HG03442 (cell line): ENCODE measurements around the gene LY6G6C.
"Not testable (repeated sequence)": the region's sequence is repeated elsewhere in the genome, so short reads cannot be mapped to it uniquely, and the experiment has no call there.

ENCODE experiments used
- ATAC-seq: cut with Tn5 transposase; IDR thresholded peaks from one replicate; pipeline ENCODE4 v1.9.1; 2021; ENCODE audit warnings: mild to moderate bottlenecking, moderate library complexity; ENCODE audit not compliant: unreplicated experiment

LY6G6C gene

DNA sequence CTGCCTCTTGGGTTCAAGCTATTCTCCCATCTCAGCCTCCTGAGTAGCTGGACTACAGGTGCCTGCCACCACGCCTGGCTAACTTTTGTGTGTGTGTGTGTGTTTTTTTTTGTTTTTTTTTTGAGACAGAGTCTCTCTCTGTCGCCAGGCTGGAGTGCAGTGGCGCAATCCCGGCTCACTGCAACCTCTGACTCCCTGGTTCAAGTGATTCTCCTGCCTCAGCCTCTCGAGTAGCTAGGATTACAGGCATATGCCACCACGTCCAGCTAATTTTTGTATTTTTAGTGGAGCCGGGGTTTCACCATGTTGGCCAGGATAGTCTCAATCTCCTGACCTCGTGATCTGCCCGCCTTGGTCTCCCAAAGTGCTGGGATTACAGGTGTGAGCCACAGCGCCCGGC, 12.4 kb downstream of the LY6G6C start:
- ATAC-seq, result not testable (repeated sequence)

DNA sequence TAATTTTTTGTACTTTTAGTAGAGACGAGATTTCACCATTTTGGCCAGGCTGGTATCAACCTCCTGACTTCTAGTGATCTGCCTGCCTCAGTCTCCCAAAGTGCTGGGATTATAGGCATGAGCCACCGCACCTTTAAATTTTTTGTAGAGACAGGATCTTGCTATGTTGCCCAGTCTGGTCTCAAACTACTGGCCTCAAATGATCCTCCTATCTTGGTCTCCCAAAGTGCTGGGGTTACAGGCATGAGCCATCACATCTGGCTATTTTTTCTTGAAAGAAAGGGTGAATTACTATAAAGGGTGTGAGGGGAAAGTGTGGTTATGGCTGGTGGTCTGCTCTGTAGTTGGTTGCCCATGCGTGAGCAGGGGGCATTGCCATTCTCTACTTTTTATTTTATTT, 13.3 kb downstream of the LY6G6C start:
- no peak for ATAC-seq

DNA sequence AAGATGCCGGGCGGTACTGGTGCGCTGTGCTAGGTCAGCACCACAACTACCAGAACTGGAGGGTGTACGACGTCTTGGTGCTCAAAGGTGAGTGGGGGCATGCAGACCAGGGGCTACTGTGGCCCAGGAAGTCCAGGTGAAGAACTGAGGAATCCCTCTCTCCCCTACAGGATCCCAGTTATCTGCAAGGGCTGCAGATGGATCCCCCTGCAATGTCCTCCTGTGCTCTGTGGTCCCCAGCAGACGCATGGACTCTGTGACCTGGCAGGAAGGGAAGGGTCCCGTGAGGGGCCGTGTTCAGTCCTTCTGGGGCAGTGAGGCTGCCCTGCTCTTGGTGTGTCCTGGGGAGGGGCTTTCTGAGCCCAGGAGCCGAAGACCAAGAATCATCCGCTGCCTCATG, 13.8 kb downstream of the LY6G6C start:
- ATAC-seq, result no peak

DNA sequence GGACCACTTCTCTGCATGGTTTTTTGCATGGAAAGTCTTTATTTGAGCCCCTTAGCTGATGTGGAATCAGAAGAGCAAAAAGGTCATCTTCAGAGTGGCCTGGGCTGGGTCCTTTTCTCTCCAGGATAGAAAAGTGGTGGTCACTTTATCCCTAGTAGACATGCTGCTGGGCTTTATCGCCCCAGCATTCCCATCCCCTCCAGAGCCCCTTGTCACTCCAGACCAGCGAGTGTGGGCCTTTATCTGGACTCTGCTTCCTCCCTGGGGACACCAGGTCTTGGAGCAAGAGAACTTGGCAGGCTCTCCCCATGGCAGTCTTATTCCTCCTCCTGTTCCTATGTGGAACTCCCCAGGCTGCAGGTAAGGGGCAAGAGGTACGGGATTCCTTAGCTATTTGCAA, 14.9 kb downstream of the LY6G6C start, which contains the start of gene LY6G6F:
Gene LY6G6F (plus strand): TSS at position 268 of the 400 bp plus-strand sequence. CDS start 41 bp downstream, at position 309.
- no peak for ATAC-seq

DNA sequence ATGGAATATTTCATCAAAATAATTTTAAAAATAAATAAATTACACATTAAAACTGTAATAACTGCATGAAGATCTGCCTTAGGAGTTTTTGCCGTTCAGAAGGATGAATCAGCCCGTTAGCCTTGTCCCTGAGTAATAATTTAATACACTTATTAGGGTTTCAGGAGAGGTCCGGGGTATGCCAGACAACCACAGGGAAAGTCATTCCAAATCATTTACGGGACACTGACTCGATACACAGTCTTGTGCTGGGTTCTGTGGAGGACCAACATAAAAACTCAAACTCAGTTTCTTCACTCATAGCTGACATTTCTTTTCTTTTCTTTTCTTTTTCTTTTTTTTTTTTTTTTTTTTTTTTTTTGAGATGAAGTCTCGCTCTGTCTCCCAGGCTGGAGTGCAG, 15.6 kb downstream of the LY6G6C start:
- ATAC-seq, result no peak

DNA sequence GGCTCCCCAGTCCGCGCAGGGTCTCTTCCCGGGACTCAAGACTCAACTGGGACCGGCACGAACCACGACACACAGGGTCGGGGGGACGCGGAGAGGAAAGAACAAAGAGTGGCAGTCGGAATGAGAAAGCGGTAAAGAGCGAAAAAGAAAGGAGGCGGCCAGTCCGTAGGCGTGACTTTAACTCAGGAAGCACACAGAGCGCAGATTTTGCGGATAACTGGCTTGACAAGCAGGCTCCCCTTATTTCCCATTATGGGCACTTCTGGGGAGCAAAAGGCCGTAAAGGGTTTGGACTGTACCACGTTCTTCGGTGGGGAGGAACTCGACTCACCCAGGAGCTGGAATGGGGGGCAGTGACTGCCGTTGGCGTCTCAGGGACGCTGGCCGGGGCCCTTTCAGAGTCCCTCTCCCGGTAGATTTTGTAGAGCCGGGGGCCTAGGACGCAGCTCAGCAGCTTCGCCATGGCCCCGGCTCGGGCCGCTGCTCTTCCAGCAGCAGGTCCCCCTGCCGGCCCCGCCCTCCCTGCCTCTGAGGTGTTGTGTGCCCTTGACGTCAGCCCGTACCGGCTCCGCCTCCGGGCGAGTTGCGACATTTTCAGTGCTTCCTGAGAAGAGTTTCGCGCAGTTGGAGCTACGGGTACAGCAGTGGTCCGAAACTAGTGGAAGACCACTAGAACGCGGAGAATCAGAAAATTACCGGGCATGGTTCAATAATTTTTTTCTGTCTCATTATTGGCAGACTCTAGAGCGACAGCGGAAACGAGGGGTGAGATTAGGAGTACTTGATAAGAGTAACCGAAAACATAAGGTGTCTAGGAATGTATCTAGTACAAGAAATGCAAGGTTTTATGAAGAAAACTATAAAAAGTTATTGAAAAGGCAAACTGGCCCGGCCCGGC, 18.5 kb downstream of the LY6G6C start, which contains the start of gene ABHD16A:
Gene ABHD16A (minus strand): TSS at position 506 of the 898 bp plus-strand sequence. CDS start 43 bp downstream, at position 463.
- ATAC-seq, result peak; percentile 86

DNA sequence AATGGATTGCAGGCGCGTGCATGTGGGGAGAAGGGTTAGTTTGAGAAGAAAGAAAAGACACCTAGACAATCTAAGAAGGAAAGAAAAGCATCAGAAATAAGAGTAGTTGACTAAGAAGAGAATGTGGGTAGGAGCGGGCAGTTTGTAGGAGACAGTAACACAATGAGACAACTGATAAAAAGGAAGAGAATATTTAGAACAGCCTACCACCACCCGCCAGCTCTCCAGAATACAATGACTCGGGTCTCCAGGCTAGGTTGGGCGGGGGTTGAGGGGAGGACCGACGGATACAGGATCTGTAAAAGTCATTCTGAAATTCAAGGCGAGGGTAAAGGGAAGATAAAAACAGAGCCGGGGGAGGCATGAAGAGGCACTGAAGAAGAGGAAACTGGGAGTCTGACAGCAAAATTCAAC, 19.1 kb downstream of the LY6G6C start:
- no peak for ATAC-seq

DNA sequence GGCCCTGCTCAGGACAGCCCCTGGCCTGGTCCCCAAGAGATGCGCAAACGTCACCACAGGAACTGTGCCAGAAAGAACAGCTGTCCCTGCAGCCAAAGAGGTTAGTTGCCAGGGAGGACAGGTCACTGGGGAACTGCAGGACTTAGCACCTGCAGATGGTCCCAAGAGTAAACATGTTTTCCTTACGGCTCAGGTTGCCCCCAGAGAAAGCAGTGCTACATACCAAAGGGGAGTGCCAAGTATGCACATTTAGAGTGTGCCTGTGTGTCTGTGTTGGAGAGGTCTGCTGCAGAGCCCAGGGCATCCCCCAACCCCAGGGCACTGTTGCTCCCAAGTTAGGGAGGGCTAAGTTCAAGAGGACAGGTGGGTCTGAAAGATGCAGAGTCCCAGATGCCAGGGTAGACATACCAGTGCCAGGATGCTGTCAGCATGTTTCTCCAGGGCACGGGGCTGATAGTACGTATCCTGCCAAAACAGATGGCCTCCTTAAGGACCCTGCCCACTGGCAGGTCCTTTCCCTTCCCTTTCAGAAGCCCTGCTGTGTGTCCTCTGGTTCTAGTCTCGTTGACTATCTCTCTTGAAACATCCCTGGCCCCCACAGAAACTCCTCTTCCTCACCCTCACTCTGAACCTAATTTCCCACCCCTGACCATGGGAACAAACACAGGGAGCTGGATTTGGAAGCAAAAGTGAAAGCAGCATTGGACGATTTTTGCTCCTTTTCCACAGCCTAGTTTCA, 19.7 kb downstream of the LY6G6C start:
- no peak for ATAC-seq

DNA sequence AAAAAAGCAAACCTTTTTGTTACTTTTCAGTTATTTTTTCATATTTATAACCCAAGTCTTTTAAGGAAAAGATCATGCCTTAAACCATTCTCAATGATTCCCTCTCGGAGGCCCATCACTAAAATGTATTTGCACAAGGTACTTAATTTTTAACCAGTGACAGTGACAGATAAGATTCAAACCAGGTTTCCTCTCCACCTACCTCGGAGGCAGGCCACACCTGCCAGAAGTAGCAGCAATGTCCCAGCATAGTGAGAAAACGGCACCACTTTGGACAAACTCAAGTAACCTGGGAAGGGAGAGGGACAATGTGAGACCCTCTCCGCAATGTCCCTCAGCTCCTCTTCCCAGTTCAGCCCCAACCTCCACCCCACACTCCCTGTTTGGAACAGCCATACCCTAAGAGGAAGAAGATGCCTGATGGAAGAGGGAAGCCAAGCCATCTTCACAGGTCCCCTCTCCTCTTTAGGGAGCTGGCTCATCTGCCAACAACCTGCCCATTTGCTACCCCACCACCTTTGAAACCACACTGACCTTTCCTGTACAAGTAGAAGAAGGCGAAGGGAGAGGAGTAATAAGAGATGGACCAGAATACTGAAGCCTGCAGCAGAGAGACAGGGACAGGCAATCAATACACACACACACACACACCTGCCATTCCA, 20.7 kb downstream of the LY6G6C start:
- no peak for ATAC-seq

DNA sequence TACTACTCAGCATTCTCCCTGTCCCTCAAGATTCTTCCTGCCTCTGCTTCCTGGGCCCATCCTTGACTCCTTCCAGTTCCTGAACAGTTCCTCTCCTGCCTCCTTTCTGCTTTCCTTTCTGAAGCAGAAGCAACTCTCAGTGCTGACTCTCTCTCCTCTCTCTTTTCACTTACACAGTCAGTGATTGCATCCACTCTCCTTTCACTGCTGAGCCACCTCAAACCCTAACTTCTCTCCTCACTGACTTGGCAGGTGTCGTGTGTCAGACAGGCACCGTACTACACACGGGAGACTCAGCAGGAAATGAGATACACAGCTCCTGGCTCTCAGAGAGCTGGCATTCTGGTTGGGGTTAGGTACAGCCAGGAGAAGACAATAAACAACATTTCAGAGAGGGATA, 24.0 kb downstream of the LY6G6C start:
- ATAC-seq, result no peak

DNA sequence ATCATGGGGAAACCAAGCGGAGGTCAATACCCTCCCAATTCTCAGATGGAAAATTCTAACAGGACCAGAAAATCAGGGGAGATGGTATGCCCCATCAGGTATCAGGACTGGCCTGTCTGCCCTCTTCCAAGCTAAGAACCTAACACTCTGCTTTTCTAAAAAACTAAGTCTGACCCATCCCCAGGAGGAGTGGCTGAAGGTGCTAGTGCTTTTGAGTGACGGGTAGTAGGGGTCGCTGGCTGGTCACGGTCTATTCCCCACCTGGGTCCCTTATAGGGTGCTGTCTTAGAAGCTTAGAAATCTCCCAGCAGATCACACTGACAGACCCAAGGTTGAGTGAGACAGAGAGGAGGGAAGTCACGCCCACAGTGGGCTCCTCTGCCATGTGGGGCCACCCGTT, 28.0 kb downstream of the LY6G6C start:
- ATAC-seq, result no peak

DNA sequence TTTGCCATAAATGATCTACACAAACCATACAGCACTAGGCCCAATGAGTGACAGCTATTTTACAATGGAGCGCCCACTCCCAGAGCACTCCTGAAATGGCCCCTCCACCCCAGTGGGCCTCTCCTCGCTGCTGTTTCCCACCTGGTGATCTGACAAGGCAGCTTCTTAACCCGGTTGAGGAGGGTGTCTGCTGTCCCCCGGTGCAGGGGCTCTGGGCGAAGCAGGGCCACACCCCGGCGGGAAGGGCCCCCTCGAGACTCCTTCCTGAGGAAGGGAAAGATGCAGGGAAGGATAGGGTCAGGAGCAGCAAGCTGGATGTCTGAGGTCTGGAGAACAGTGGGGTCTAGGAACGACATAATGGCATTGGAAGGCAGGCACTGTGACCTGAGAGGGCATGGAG, 28.7 kb downstream of the LY6G6C start:
- ATAC-seq, result no peak

DNA sequence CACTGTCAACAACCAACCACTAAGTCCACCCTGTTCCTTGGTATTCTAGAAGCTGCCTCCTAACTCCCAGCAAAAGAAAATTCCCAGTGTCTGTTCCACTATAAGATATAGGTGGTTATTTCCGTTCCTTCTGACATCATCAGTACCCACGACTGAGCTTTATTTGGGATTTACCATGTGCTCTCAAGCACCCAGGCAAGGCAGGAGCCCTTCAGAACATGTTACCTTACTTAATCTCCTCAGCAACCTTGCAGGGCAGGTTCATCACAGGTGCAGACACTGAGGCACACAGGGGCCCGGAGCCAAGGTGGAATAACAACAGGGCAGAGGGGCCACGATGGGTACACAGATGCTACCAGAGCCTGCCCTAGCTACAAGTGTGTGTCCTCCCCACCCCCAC, 29.2 kb downstream of the LY6G6C start:
- no peak for ATAC-seq

DNA sequence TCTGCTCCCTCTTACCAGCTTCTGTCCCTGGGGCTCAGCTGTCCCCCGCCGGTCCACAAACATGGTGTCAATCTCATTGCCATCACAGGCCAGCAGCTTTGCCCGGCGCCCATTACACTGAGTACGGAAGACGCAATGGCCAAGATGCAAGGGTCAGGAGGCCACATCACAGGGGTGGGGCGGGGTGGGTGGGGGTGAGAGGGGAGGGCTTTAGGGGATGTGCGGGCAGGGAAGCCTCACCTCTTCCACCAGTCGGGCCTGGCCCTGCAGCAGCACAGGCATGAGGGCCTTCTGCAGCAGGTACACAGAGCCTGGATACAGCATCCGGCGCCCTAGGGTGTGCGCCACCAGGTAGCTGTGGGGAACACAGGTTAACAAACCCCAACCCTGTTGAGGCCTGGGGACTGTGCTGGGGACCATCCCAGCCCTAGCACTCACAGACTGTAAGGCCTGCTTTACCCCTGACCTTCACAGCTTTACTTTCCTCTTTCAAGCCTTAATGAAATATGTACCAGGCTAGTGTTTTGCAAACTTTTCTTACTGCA, 29.9 kb downstream of the LY6G6C start:
- ATAC-seq, result no peak

DNA sequence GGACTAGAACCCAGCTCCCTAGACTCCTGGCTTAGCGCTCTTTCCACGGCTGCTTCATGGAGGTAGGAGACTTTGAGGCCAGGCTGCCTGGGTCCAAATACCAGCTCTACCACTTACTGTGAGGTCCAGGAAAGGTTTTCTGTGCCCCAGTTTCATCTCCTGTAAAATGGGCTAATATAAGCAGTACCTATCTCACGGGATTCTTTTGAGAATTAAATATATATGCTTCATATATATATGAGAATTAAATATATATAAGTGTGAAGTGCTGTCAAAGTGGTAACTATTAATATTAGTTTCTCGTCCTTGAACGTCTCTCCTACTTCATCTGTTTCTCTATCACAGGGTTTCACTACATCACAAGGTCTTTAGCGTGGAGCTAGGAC, 30.5 kb downstream of the LY6G6C start:
- ATAC-seq, result no peak

DNA sequence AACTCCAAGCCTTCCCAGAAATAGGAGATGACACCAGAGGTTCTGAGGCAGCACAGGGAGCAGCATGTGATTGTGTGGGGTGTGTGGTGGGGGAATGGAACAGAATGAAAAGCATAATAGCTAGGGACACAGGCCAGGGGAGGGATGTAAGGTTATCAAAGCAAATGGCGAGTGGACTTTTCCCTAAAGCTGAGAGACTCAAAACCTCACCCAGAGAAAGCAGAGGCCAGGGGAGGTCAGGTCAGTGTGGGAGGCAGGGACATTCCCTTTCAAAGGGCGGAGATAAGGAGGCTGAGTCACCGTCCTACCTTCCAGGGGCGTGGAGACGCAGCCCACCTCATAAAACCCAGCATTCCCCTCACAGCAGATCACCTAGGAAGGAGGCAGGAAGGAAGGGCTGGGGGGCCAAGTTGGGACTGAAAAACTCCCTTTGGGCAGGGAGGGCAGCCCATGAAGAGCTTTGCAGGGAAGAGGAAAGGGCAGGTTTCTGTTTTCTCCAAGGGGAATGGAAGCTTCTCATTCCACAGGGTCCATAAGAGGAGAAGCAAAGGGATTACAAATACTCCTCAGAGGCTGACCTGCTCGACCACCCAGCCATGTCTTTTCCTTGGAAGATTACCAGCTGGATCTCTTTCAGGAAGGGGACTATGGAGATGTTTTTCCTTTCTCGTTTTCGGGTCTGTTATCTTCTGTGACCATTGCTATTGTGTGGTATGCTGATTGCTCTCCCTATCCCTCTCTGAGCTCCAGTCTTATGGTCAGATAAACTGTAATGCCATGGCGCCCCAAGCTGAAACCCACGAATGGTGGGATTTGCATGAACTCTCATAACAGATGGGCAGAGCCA, 31.1 kb downstream of the LY6G6C start:
- no peak for ATAC-seq

DNA sequence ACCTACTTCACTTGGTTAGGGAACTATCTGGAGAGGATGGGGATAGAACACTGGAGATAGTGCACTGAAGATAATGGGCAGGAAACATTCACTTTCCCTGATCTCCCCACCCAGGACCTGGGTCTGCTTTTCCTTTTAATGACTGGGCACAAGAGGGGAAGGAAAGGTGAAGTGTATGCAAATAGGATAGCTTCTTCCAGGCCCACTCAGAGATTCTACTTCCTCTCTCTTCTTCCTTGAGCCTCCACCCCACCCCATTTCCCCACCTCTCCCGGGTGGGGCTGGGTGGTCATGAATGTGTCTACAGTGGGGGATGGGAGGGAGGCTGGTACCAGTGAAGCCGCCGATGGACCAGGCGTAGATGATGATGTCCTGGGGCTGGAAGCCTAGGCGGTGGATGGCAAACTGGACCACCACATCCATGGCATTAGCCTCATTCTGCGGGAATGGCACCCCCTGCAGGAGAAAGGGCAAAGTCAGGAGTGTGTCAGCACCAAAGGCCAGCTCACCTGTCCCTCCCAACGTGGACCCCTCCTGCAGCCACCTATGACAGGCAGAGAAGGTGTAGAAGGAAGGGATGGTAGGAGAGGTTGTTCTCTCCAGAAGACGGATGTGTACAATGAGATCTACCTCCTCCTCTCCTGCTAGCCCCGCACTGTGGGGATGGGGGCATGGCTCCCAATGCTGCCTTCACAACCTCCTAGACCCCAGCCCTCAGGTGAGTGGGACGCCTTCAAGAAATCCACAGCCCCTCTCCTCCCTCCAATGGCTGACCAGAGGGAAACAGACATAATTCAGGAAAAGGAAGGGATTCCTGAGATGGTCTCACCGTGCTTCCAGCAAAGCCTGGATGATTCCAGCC, 32.1 kb downstream of the LY6G6C start:
- no peak for ATAC-seq

DNA sequence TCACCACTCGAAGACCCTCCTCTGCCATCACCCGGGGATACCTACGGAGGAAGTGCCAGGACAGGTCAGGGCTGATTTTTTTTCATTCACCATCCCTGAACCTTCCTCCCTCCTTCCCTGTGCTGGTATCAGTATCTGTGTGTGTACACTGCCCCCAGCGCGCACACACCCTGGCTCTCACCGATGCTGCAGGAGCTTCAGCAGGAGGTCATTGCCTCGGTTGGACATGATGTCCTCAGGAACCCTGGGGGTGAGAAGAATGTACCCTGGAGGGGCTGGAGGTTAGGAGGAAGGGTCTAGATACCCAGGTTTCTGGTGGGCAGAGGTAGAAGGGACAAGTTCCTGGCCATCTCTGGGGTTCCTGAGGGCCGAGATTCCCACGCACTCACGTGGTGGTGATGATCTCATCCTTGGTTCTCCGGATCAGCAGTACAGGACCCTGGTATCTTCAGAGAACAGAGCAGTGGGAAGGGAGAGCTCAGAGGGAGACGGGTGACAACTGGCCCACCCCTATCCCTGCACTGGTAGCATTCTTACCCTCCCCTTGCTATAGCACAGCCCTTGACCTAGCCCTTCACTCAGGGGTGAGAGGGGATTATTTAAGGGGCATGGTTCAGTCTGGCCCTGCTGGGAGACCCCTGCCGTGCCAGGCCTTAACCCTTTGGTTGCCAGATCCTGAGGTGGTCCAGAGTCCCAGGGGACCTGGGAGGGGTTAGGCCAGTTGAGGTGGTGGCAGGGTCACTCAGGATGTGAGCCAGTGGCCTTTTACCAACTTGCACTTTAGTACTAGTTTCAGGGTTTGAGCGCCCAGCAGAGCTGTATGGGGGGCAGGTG, 33.5 kb downstream of the LY6G6C start:
- ATAC-seq, result no peak
